Activated T-helper 2 cell treated with anti-CD3 and anti-CD28 coated beads, Interferon-gamma antibody, Interleukin-2, Interleukin-4, amounts not matched to agents 10 μg/mL and 5 μg/mL and 100 μg/mL, durations not matched to agents 14 hours and 24 hours and 36 hours (primary cell): ENCODE measurements around the gene LBX1. TPM values are rescaled to one million over a fixed set of nuclear protein-coding genes. Genes with fewer than 3 reads are reported as not detected.
A peak's percentile ranks its signal among the peaks of the same experiment; 100 is the strongest.

Experiments
- DNase-seq: peaks from one replicate; pipeline ENCODE4 v3.0.0; 2021; ENCODE audit warnings: low spot score
- H3K27ac Mint-ChIP-seq: one replicate; pipeline ENCODE4 v1.8.0; 2021; ENCODE audit warnings: mixed read lengths
- H3K27me3 Mint-ChIP-seq: one replicate; pipeline ENCODE4 v1.8.0; 2021; ENCODE audit warnings: low read depth, mixed read lengths
- H3K36me3 Mint-ChIP-seq: one replicate; pipeline ENCODE4 v1.8.0; 2021; ENCODE audit warnings: low read depth, mixed read lengths
- H3K4me1 Mint-ChIP-seq: one replicate; pipeline ENCODE4 v1.8.0; 2021; ENCODE audit warnings: low read depth, mixed read lengths
- H3K4me3 Mint-ChIP-seq: one replicate; pipeline ENCODE4 v1.8.0; 2021; ENCODE audit warnings: low read depth, mild to moderate bottlenecking, moderate library complexity, mixed read lengths
- H3K9me3 Mint-ChIP-seq: one replicate; pipeline ENCODE4 v1.8.0; 2021; ENCODE audit warnings: mixed read lengths
- intact Hi-C: fragments of 100-400 bp; cut with micrococcal nuclease; formaldehyde crosslinking; loops from one replicate; pipeline ENCODE4 v1.15.1; 2023
- total RNA-seq: library from RNA; stranded (reverse); gene quantifications from 2 replicates; pipeline ENCODE4 v1.2.3, GENCODE V29; 2022

LBX1 gene
- total RNA-seq, 1 donor from 2014 or later: not detected

GRCh38 chr10:101227429-101228152, 1.7 kb downstream of the LBX1 start:
- no peak overlapping the region for H3K4me3 Mint-ChIP-seq
- no peaks in the 10 kb centered on the region for H3K9me3 Mint-ChIP-seq
- DNase-seq: no peak
- intact Hi-C loops: loop anchor here (10.0 kb wide), 1 partner anchor 573 kb away; no protein-coding TSS in a partner anchor
- H3K36me3 Mint-ChIP-seq: no peaks in the 10 kb centered on the region
- H3K27ac Mint-ChIP-seq: peak overlapping the region; percentile 12
- H3K4me1 Mint-ChIP-seq: peaks cover 12% of the 10 kb centered on the region
- H3K27me3 Mint-ChIP-seq: peaks cover 71% of the 10 kb centered on the region

GRCh38 chr10:101226491-101227428, 2.5 kb downstream of the LBX1 start:
- no peak for DNase-seq
- H3K4me3 Mint-ChIP-seq: no peak overlapping the region
- peaks cover 12% of the 10 kb centered on the region for H3K4me1 Mint-ChIP-seq
- peaks cover 70% of the 10 kb centered on the region for H3K27me3 Mint-ChIP-seq
- no peaks in the 10 kb centered on the region for H3K9me3 Mint-ChIP-seq
- no peaks in the 10 kb centered on the region for H3K36me3 Mint-ChIP-seq
- intact Hi-C loops: loop anchor here (1.0 to 10.0 kb wide), 2 partner anchors 8 to 572 kb away; no protein-coding TSS in a partner anchor
- no peak overlapping the region for H3K27ac Mint-ChIP-seq

- Mint-ChIP-seq H3K9me3 (no peaks in the 10 kb centered on the region), H3K27ac (no peak overlapping the region), H3K27me3 (peaks cover 70% of the 10 kb centered on the region), H3K4me1 (peaks cover 12% of the 10 kb centered on the region), H3K36me3 (no peaks in the 10 kb centered on the region), H3K4me3 (no peak overlapping the region)
- intact Hi-C loops: loop anchor here (1.0 to 10.0 kb wide), 2 partner anchors 8 to 571 kb away; no protein-coding TSS in a partner anchor
- no peak for DNase-seq
These were observed 3.3 kb downstream of the LBX1 start for GRCh38 chr10:101225846-101226421.

- no peak for DNase-seq
- Mint-ChIP-seq H3K36me3 (no peaks in the 10 kb centered on the region), H3K27me3 (peaks cover 70% of the 10 kb centered on the region), H3K4me3 (no peak overlapping the region), H3K27ac (peak overlapping the region; percentile 36), H3K9me3 (no peaks in the 10 kb centered on the region), H3K4me1 (peaks cover 12% of the 10 kb centered on the region)
- intact Hi-C loops: loop anchor here (10.0 kb wide), 1 partner anchor 570 kb away; no protein-coding TSS in a partner anchor
These were observed 4.1 kb downstream of the LBX1 start for GRCh38 chr10:101224910-101225823.

GRCh38 chr10:101224060-101224909, 5.0 kb downstream of the LBX1 start:
- H3K36me3 Mint-ChIP-seq: no peaks in the 10 kb centered on the region
- intact Hi-C loops: loop anchor here (10.0 kb wide), 1 partner anchor 569 kb away; no protein-coding TSS in a partner anchor
- peaks cover 11% of the 10 kb centered on the region for H3K4me1 Mint-ChIP-seq
- H3K4me3 Mint-ChIP-seq: no peak overlapping the region
- no peaks in the 10 kb centered on the region for H3K9me3 Mint-ChIP-seq
- peak overlapping the region; percentile 28 for H3K27ac Mint-ChIP-seq
- no peak for DNase-seq
- H3K27me3 Mint-ChIP-seq: peaks cover 78% of the 10 kb centered on the region

GRCh38 chr10:101223274-101224059, 5.8 kb downstream of the LBX1 start:
- DNase-seq: no peak
- Mint-ChIP-seq H3K27ac (peak overlapping the region; percentile 28), H3K4me3 (no peak overlapping the region), H3K27me3 (peaks cover 83% of the 10 kb centered on the region), H3K4me1 (peaks cover 9% of the 10 kb centered on the region), H3K36me3 (no peaks in the 10 kb centered on the region), H3K9me3 (no peaks in the 10 kb centered on the region)
- intact Hi-C loops: loop anchor here (2.0 to 10.0 kb wide), 3 partner anchors 89 to 569 kb away; partner anchors contain the start of gene PAX2

- Mint-ChIP-seq H3K36me3 (no peaks in the 10 kb centered on the region), H3K27me3 (peaks cover 84% of the 10 kb centered on the region), H3K9me3 (no peaks in the 10 kb centered on the region), H3K4me1 (peaks cover 9% of the 10 kb centered on the region), H3K4me3 (no peak overlapping the region), H3K27ac (no peak overlapping the region)
- DNase-seq: no peak
- intact Hi-C loops: loop anchor here (2.0 to 10.0 kb wide), 3 partner anchors 88 to 568 kb away; partner anchors contain the start of gene PAX2
These were observed 6.5 kb downstream of the LBX1 start for GRCh38 chr10:101222683-101223273.

GRCh38 chr10:101221963-101222531, 7.2 kb downstream of the LBX1 start:
- Mint-ChIP-seq H3K4me1 (peaks cover 9% of the 10 kb centered on the region), H3K4me3 (no peak overlapping the region), H3K36me3 (no peaks in the 10 kb centered on the region), H3K27me3 (peaks cover 85% of the 10 kb centered on the region), H3K27ac (no peak overlapping the region), H3K9me3 (no peaks in the 10 kb centered on the region)
- intact Hi-C loops: loop anchor here (2.0 to 10.0 kb wide), 3 partner anchors 87 to 567 kb away; partner anchors contain the start of gene PAX2
- DNase-seq: no peak

- H3K4me3 Mint-ChIP-seq: no peak overlapping the region
- no peak for DNase-seq
- intact Hi-C loops: loop anchor here (10.0 kb wide), 1 partner anchor 567 kb away; no protein-coding TSS in a partner anchor
These were observed 7.7 kb downstream of the LBX1 start for GRCh38 chr10:101221549-101221948.

GRCh38 chr10:101219946-101220451, 9.3 kb downstream of the LBX1 start:
- no peaks in the 10 kb centered on the region for H3K36me3 Mint-ChIP-seq
- peaks cover 4% of the 10 kb centered on the region for H3K4me1 Mint-ChIP-seq
- no peak overlapping the region for H3K4me3 Mint-ChIP-seq
- H3K27ac Mint-ChIP-seq: no peak overlapping the region
- no peaks in the 10 kb centered on the region for H3K9me3 Mint-ChIP-seq
- intact Hi-C loops: loop anchor here (5.0 to 10.0 kb wide), 3 partner anchors 393 to 565 kb away; no protein-coding TSS in a partner anchor
- no peak for DNase-seq
- H3K27me3 Mint-ChIP-seq: peaks cover 86% of the 10 kb centered on the region

More at GRCh38 chr10:101221549-101221948, 7.7 kb downstream of the LBX1 start:
- Mint-ChIP-seq H3K36me3 (no peaks in the 10 kb centered on the region), H3K9me3 (no peaks in the 10 kb centered on the region), H3K4me1 (peaks cover 8% of the 10 kb centered on the region), H3K27me3 (peaks cover 88% of the 10 kb centered on the region), H3K27ac (no peak overlapping the region)
